ENCODE results near the gene LYRM7. TPM values are rescaled to one million over a fixed set of nuclear protein-coding genes. Genes with fewer than 3 reads are reported as not detected.

Gene LYRM7
- total RNA-seq, 1 donor from 2014 or later, result 16.4 TPM

Other genes with a start within 250 kb of the LYRM7 start
- gene HINT1, start 5.7 kb upstream of the LYRM7 start, total RNA-seq, result 128 TPM
- gene CDC42SE2, start 93.1 kb downstream of the LYRM7 start, total RNA-seq, result 39.6 TPM